Measurements from ENCODE around the gene MKX. TPM values are rescaled to one million over a fixed set of nuclear protein-coding genes. Genes with fewer than 3 reads are reported as not detected.

Gene MKX
- total RNA-seq, 2 experiments from 2014 or later = not detected

DNA sequence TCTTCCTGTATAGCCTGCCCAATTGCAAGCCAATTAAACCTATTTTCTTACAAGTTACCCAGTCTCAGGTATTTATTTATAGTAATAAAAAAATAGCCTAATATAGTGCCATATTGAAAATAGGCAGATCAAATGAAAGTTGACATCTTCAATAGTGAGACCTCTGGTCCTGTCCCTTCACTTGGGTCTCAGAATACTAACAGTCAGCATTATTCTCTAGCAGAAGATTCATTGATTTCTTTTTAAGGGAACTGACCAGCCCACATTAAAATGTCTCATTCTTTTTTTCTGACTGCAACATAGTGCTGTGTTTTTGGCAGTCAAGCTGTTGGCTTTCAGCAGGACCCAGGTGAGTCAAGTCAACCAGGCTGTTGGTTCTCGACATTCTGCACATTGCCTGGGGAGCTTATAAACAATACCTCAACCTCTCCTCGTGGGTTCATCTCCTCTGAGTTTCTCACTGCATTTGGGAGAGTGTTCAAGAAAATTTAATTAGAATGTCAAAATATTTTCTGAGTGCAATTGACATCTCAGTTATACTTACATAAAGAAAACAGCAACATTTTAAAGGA, 109.8 kb downstream of the MKX start:
- no TSS peak for BruUV-seq (replicated peaks)
- no peaks in the 10 kb centered on the region for H3K9me3 ChIP-seq (ENCODE audit: low read length)
- H3K4me3 ChIP-seq (ENCODE audit: low read depth, low read length, poor library complexity, severe bottlenecking) = no peak overlapping the region
- H3K27ac ChIP-seq (ENCODE audit: low read depth, low read length, poor library complexity, severe bottlenecking) = no peak overlapping the region
- TF ChIP-seq, protein P1, sequence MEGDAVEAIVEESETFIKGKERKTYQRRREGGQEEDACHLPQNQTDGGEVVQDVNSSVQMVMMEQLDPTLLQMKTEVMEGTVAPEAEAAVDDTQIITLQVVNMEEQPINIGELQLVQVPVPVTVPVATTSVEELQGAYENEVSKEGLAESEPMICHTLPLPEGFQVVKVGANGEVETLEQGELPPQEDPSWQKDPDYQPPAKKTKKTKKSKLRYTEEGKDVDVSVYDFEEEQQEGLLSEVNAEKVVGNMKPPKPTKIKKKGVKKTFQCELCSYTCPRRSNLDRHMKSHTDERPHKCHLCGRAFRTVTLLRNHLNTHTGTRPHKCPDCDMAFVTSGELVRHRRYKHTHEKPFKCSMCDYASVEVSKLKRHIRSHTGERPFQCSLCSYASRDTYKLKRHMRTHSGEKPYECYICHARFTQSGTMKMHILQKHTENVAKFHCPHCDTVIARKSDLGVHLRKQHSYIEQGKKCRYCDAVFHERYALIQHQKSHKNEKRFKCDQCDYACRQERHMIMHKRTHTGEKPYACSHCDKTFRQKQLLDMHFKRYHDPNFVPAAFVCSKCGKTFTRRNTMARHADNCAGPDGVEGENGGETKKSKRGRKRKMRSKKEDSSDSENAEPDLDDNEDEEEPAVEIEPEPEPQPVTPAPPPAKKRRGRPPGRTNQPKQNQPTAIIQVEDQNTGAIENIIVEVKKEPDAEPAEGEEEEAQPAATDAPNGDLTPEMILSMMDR (conservative IDR thresholded peaks at IDR 0.05; ENCODE audit: low read length) = no peak
- no peak for TF ChIP-seq EZH2phosphoT487 (IDR thresholded peaks at IDR 0.05; ENCODE audit: borderline replicate concordance, low read depth, low read length)
- no peak for DNase-seq (ENCODE audit: low spot score)
- no peaks in the 10 kb centered on the region for H4K20me1 ChIP-seq (ENCODE audit: insufficient read depth, low read length)
- no peaks in the 10 kb centered on the region for H3K79me2 ChIP-seq (ENCODE audit: insufficient read depth, low read depth, low read length)
- no peak overlapping the region for H2AFZ ChIP-seq (ENCODE audit: low read length)
- ChIA-PET POLR2A (no interaction called here), CTCF (ENCODE audit: unreplicated experiment) (no interaction called here)
- no peaks in the 10 kb centered on the region for H3K9me2 ChIP-seq (ENCODE audit: insufficient read depth, low read length)
- H3K4me2 ChIP-seq (ENCODE audit: low read length) = no peak overlapping the region
- no peaks in the 10 kb centered on the region for H3K4me1 ChIP-seq (ENCODE audit: insufficient read depth, low read length, poor library complexity, severe bottlenecking)
- no peaks in the 10 kb centered on the region for H3K36me3 ChIP-seq (ENCODE audit: insufficient read depth, low read length)
- intact Hi-C loops (cut with micrococcal nuclease; ENCODE audit: unreplicated experiment) = no loop called here

DNA sequence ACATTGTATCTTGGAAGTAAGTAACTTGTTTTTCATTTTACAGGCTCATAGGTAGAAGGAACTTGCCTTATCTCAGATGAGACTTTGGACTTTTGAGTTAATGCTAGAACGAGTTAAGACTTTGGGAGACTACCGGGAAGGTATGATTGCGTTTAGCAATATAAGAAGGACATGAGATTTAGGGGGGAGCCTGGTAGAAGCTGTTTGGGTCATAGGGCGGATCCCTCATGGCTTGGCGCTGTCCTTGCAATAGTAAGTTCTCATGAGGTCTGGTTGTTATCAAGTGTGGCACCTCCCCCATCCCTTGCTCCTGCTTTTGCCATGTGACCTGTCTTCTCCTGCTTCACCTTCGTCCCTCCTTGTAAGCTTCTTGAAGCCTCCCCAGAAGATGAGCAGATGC, 110.3 kb downstream of the MKX start:
- intact Hi-C loops (cut with micrococcal nuclease; ENCODE audit: unreplicated experiment) = no loop called here
- Histone ChIP-seq H3K27ac (ENCODE audit: low read depth, low read length, poor library complexity, severe bottlenecking) (no peak overlapping the region), H3K79me2 (ENCODE audit: insufficient read depth, low read depth, low read length) (no peaks in the 10 kb centered on the region), H2AFZ (ENCODE audit: low read length) (no peak overlapping the region), H3K36me3 (ENCODE audit: insufficient read depth, low read length) (no peaks in the 10 kb centered on the region), H3K4me1 (ENCODE audit: insufficient read depth, low read length, poor library complexity, severe bottlenecking) (no peaks in the 10 kb centered on the region), H3K4me3 (ENCODE audit: low read depth, low read length, poor library complexity, severe bottlenecking) (no peak overlapping the region), H3K9me3 (ENCODE audit: low read length) (no peaks in the 10 kb centered on the region), H4K20me1 (ENCODE audit: insufficient read depth, low read length) (no peaks in the 10 kb centered on the region), H3K9me2 (ENCODE audit: insufficient read depth, low read length) (no peaks in the 10 kb centered on the region), H3K4me2 (ENCODE audit: low read length) (no peak overlapping the region)
- no TSS peak for BruUV-seq (replicated peaks)
- TF ChIP-seq EZH2phosphoT487 (IDR thresholded peaks at IDR 0.05; ENCODE audit: borderline replicate concordance, low read depth, low read length) = no peak
- TF ChIP-seq, protein P1 (conservative IDR thresholded peaks at IDR 0.05; ENCODE audit: low read length) = no peak
- ChIA-PET CTCF (ENCODE audit: unreplicated experiment) (no interaction called here), POLR2A (no interaction called here)
- DNase-seq (ENCODE audit: low spot score) = no peak

DNA sequence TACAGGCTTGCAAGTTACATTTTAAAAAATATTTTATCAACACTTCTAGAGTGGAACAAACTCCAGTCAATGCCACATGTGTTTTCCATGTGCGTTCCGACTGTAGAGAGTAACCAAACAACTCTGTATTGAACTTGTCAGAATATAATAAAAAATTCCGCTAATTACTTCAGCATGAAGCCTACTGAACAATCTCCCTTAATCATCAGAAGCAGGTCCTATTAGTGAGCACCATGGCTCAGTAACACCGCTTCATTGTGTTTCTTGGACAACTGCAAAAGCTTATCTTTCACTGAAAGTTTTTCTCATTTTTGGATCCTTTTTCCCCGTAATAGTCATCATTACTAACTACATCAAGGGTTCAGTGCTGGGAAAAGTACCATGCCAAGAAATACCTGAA, 117.0 kb downstream of the MKX start:
- H3K79me2 ChIP-seq (ENCODE audit: insufficient read depth, low read depth, low read length) = no peaks in the 10 kb centered on the region

More for the DNA sequence above, 117.0 kb downstream of the MKX start:
- Histone ChIP-seq H3K4me2 (ENCODE audit: low read length) (no peak overlapping the region), H3K9me3 (ENCODE audit: low read length) (no peaks in the 10 kb centered on the region), H3K27ac (ENCODE audit: low read depth, low read length, poor library complexity, severe bottlenecking) (no peak overlapping the region), H3K36me3 (ENCODE audit: insufficient read depth, low read length) (no peaks in the 10 kb centered on the region), H3K4me3 (ENCODE audit: low read depth, low read length, poor library complexity, severe bottlenecking) (no peak overlapping the region), H2AFZ (ENCODE audit: low read length) (no peak overlapping the region), H3K9me2 (ENCODE audit: insufficient read depth, low read length) (no peaks in the 10 kb centered on the region), H4K20me1 (ENCODE audit: insufficient read depth, low read length) (no peaks in the 10 kb centered on the region), H3K4me1 (ENCODE audit: insufficient read depth, low read length, poor library complexity, severe bottlenecking) (no peaks in the 10 kb centered on the region)
- intact Hi-C loops (cut with micrococcal nuclease; ENCODE audit: unreplicated experiment) = no loop called here
- ChIA-PET POLR2A (no interaction called here), CTCF (ENCODE audit: unreplicated experiment) (interaction anchor here (0.6 kb wide), 1 partner anchor 1664 kb away, joined by 4 read pairs; no protein-coding TSS in a partner anchor)
- BruUV-seq (replicated peaks) = no TSS peak
- TF ChIP-seq EZH2phosphoT487 (IDR thresholded peaks at IDR 0.05; ENCODE audit: borderline replicate concordance, low read depth, low read length) = no peak
- TF ChIP-seq, protein P1 (conservative IDR thresholded peaks at IDR 0.05; ENCODE audit: low read length) = no peak
- no peak for DNase-seq (ENCODE audit: low spot score)
